Right lobe of liver (tissue), 6 donors: ENCODE measurements around the gene RNASE13. TPM values are rescaled to one million over a fixed set of nuclear protein-coding genes. Genes with fewer than 3 reads are reported as not detected.
A peak's percentile ranks its signal among the peaks of the same experiment; 100 is the strongest.
"Not testable (repeated sequence)": the region's sequence is repeated elsewhere in the genome, so short reads cannot be mapped to it uniquely, and the experiment has no call there.

Source experiments
- ATAC-seq, 4 donors: fragments of 200-7000 bp; cut with Tn5 transposase; one replicate each; pipeline ENCODE4 v1.9.1; 2020; ENCODE audit warnings: mild to moderate bottlenecking in 4 of 4, moderate library complexity in 4 of 4
- DNase-seq, 3 donors: peaks; one replicate each; pipeline ENCODE4 v3.0.0-alpha.2; 2020
- H3K27ac ChIP-seq, 3 donors: fragments of 200-600 bp; one replicate each; pipeline ENCODE4 v1.8.0; 2022
- H3K27me3 ChIP-seq, 2 donors: fragments of 200-600 bp; one replicate each; pipeline ENCODE4 v1.8.0; 2022
- H3K36me3 ChIP-seq, 4 donors: fragments of 200-600 bp; sonication (generic) in 1 of 4; one replicate each; pipeline versions ENCODE4 v1.5.1 to v1.8.0; 2017 to 2022; ENCODE audit warnings: control low read depth in 1 of 4
- H3K4me1 ChIP-seq, 4 donors: fragments of 200-600 bp; sonication (generic) in 1 of 4; one replicate each; pipeline versions ENCODE4 v1.5.1 to v1.8.0; 2017 to 2022; ENCODE audit warnings: control low read depth in 1 of 4
- H3K4me3 ChIP-seq, 3 donors: fragments of 200-600 bp; one replicate each; pipeline ENCODE4 v1.8.0; 2022
- H3K9me3 ChIP-seq, 4 donors: fragments of 200-600 bp; sonication (generic) in 1 of 4; one replicate each; pipeline versions ENCODE4 v1.5.1 to v1.8.0; 2017 to 2022; ENCODE audit warnings: control low read depth in 1 of 4
- POLR2A ChIP-seq: fragments of 450-650 bp; IDR thresholded peaks from one replicate; pipeline ENCODE4 v1.6.1; 2017; ENCODE audit warnings: antibody characterized with exemption, mild to moderate bottlenecking
- WGBS: methylation state at CpG from one replicate; pipeline ENCODE4 v1.1.6; 2018; ENCODE audit warnings: low coverage, low lambda C conversion rate; ENCODE audit not compliant: insufficient coverage; ENCODE audit errors: missing lambda C conversion rate; 5-methylcytosine and 5-hydroxymethylcytosine counted together
- intact Hi-C, 2 donors: fragments of 100-400 bp; cut with DNase I; formaldehyde crosslinking; loops; one replicate each; pipeline versions ENCODE4 v1.11.2 to v1.14.1; 2022
- total RNA-seq, 6 experiments: library from RNA; depleted of rRNA in 2 of 6; stranded (reverse); fragments of >200 nt in 2 of 6; fragmentation: NEBNext Ultra II Directional in 3 of 6; extraction: Animal tissue kit (Norgen Biotek cat#: 25700) in 3 of 6; gene quantifications; one replicate each; pipeline versions ENCODE4 v1.1.0 to v1.2.4, GENCODE V29; 2016 to 2023
- TF ChIP-seq, protein P1 (sequence below), 4 donors: fragments of 200-600 bp in 3 of 4; fragments of 450-650 bp in 1 of 4; IDR thresholded peaks; one replicate each; pipeline versions ENCODE4 v1.5.1 to v1.8.0; 2016 to 2022; ENCODE audit warnings: antibody characterized with exemption in 4 of 4, mild to moderate bottlenecking in 2 of 4
- donor health status: DM: no; HTN: yes; CAD: no.
- donor health status: DM: no; HTN: no; CAD: no.
- donor health status: DM: no; HTN: no; CAD: no.
- donor health status: DM: no; HTN: yes; CAD: no.
- donor health status: DM: no; HTN: yes; CAD: no.

RNASE13 gene
- total RNA-seq, 6 experiments from 2014 or later = not detected

DNA sequence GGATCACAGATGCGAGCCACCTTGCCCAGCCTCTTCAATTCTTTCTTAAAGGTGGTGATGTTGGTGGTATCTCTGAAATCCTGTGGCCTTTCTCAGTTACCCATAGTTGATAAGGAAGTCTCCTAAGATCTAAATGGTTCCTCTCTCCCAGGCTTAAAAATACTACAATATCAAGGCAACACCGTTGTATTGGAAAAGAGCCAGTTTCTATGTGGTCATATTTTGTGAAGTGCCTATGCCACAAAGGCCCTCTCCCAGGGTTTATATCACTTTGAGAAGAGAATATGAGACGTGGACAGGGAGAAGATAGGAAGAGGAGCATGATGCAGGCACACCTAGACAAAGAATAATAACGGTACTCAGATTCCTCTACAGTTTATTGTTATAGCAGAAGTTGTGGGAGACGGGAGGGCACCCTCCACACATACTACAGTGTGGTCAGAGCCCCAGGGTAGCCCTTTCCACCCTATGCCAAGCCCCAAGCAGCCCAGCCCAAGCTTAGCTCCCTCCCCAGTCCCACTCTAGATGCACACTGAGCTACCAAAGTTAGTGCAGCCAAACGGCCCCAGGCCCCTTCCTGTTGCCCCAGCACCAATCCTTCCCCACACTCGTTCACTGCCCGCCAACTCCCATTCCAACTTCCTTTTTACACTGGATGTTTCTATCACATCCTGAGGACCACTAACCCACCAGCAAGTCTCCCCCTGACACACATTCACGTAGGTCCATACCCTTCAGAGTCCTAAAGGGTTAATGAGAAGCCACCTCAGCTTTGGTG lies 18.0 kb downstream of the RNASE13 start:
- DNase-seq = no peak
- 51% methylated on average over 9 of the region's 9 CpGs for WGBS
- TF ChIP-seq, protein P1, sequence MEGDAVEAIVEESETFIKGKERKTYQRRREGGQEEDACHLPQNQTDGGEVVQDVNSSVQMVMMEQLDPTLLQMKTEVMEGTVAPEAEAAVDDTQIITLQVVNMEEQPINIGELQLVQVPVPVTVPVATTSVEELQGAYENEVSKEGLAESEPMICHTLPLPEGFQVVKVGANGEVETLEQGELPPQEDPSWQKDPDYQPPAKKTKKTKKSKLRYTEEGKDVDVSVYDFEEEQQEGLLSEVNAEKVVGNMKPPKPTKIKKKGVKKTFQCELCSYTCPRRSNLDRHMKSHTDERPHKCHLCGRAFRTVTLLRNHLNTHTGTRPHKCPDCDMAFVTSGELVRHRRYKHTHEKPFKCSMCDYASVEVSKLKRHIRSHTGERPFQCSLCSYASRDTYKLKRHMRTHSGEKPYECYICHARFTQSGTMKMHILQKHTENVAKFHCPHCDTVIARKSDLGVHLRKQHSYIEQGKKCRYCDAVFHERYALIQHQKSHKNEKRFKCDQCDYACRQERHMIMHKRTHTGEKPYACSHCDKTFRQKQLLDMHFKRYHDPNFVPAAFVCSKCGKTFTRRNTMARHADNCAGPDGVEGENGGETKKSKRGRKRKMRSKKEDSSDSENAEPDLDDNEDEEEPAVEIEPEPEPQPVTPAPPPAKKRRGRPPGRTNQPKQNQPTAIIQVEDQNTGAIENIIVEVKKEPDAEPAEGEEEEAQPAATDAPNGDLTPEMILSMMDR (IDR thresholded peaks at IDR 0.05) = no peak
- TF ChIP-seq POLR2A = no peak
- H3K27ac ChIP-seq = no peak overlapping the region
- H3K4me3 ChIP-seq = no peak overlapping the region
- H3K36me3 ChIP-seq = peaks cover 0 to 46% (median 29%) of the 10 kb centered on the region in 4 donors
- no peak for ATAC-seq
- H3K27me3 ChIP-seq = no peaks in the 10 kb centered on the region
- intact Hi-C loops = loop anchor here (5.0 to 10.0 kb wide), 2 partner anchors 76 to 78 kb away; partner anchors contain the start of gene ZNF219 (in 1 of the 2)
- H3K9me3 ChIP-seq = no peaks in the 10 kb centered on the region
- H3K4me1 ChIP-seq = peaks cover 0 to 9% (median 0%) of the 10 kb centered on the region in 4 donors

DNA sequence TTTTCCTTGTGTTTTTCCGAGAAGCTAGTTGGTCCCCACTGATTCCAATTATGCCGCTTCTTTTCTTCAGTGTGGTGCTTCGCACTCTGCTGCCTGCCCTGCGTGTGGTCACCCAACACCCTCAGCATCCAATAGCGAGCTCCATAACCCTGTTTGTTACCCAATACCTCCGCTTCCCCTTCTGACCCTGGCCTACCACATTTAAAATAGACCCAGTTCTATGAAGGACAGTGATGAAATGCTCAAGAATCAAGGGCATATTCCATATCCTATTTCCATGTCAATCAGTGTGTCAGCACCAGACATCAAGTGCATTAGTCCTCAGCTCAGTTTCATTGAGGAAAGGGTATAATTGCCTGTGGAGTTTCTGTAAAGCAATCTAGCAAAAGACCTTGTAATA lies 19.3 kb downstream of the RNASE13 start:
- H3K27me3 ChIP-seq = no peaks in the 10 kb centered on the region
- peaks cover 0 to 33% (median 23%) of the 10 kb centered on the region in 4 donors for H3K36me3 ChIP-seq
- TF ChIP-seq, protein P1 (IDR thresholded peaks at IDR 0.05) = no peak
- TF ChIP-seq POLR2A = no peak
- intact Hi-C loops = loop anchor here (5.0 to 10.0 kb wide), 2 partner anchors 77 to 79 kb away; partner anchors contain the start of gene ZNF219 (in 1 of the 2)
- no peak overlapping the region for H3K4me3 ChIP-seq
- ATAC-seq = peak; percentile 33 to 56 (median 38)
- no peaks in the 10 kb centered on the region for H3K9me3 ChIP-seq
- H3K27ac ChIP-seq = no peak overlapping the region
- WGBS = 16% methylated on average over 6 of the region's 6 CpGs
- H3K4me1 ChIP-seq = peaks cover 0 to 9% (median 0%) of the 10 kb centered on the region in 4 donors
- DNase-seq = no peak

DNA sequence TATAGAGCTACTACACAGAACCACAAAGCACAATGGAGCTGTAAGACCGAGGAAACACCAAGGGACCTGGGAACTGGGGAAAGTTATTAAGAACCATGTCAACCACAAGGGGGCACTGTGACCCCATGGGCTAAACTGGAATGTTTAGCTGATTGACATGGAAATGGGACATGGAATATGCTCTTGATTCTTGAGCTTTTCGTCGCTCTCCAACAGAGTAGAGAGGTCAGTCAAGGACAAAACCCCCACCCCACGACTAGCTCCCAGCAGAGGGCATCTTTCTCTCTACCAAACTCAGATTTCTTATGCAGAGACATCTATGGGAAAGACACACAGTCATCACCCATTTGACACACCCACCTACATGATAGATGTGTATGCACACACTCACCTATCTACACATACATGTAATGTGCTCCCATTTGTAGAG lies 19.8 kb downstream of the RNASE13 start:
- intact Hi-C loops = loop anchor here (5.0 to 10.0 kb wide), 2 partner anchors 78 to 80 kb away; partner anchors contain the start of gene ZNF219 (in 1 of the 2)
- Histone ChIP-seq H3K9me3 (no peaks in the 10 kb centered on the region), H3K4me3 (no peak overlapping the region), H3K36me3 (peaks cover 0 to 28% (median 20%) of the 10 kb centered on the region in 4 donors), H3K27me3 (no peaks in the 10 kb centered on the region), H3K4me1 (peaks cover 0 to 9% (median 0%) of the 10 kb centered on the region in 4 donors), H3K27ac (no peak overlapping the region)
- peak; percentile 90 to 96 (median 94) for ATAC-seq
- no peak for TF ChIP-seq POLR2A
- TF ChIP-seq, protein P1 (IDR thresholded peaks at IDR 0.05) = peak; percentile 90 to 97 (median 94)
- WGBS = 0% methylated on average over 3 of the region's 4 CpGs
- peak; percentile 72 to 86 (median 73) for DNase-seq

DNA sequence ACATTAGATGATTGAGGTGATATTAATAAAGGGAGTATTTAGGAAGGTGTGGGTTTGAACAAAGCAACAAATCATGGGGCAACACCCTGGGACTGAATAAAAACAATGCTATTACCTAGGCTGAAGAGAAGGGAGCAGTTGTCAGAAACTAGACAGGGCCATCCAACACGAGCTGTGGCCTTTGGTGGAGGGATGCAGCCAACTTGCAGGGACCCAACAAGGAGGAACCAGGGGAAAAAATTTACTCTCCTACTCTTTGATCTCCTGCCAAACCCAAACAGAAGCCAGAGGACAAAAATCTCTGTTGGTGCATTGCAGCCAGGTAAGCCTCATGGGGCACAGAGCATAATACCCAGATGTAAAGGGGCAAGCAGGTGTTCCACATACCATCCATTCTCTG lies 23.5 kb downstream of the RNASE13 start:
- no peak for DNase-seq
- Histone ChIP-seq H3K4me1 (peaks cover 0 to 9% (median 0%) of the 10 kb centered on the region in 4 donors), H3K9me3 (no peaks in the 10 kb centered on the region), H3K27me3 (no peaks in the 10 kb centered on the region), H3K4me3 (no peak overlapping the region), H3K27ac (no peak overlapping the region), H3K36me3 (no peaks in the 10 kb centered on the region)
- intact Hi-C loops = loop anchor here in 1 of 2 donors (10.0 kb wide), 1 partner anchor 84 kb away; the partner anchor contains the start of gene ZNF219
- TF ChIP-seq, protein P1 (IDR thresholded peaks at IDR 0.05) = no peak
- no peak for TF ChIP-seq POLR2A
- WGBS = 88% methylated on average over 1 of the region's 1 CpG
- no peak for ATAC-seq

DNA sequence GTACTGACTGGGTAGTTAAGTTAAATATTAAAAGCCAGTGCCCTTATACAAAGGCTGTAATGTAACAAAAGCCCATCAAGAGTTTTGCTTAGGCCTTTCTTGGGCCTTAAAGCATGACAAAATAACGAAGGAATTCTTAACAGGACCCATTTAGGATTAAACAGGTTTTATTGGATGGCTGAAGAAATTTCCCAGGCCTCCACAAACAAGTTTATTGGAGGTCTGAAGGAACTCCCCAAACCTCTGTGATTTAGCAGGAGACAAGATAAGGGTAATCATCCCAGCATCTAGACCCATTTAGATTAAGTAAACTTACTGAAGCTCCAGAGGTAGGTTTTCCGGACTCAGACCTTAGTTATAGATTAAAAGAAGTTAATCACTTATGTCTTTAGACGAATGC lies 24.9 kb downstream of the RNASE13 start:
- not testable (repeated sequence) for H3K27ac ChIP-seq, H3K9me3 ChIP-seq, H3K27me3 ChIP-seq, H3K4me1 ChIP-seq, H3K4me3 ChIP-seq, DNase-seq, ATAC-seq, H3K36me3 ChIP-seq
- intact Hi-C loops = loop anchor here in 1 of 2 donors (10.0 kb wide), 1 partner anchor 85 kb away; the partner anchor contains the start of gene ZNF219
- WGBS = 57% methylated on average over 3 of the region's 3 CpGs
